ENCODE measurements around the gene SCN11A. TPM values are rescaled to one million over a fixed set of nuclear protein-coding genes. Genes with fewer than 3 reads are reported as not detected.

The SCN11A gene
- total and polyA plus RNA-seq, 2 donors (not counting 1 experiment from before 2014, with no cell fraction given), result 0.01 to 0.17 TPM

- no peak overlapping the region for H3K4me2 ChIP-seq (ENCODE audit: extremely low read depth, insufficient read depth, low read length)
- peaks cover 1% of the 10 kb centered on the region for H3K36me3 ChIP-seq (ENCODE audit: control insufficient read depth, insufficient read depth, low read length)
- no peak overlapping the region for H3K9ac ChIP-seq (ENCODE audit: insufficient read depth, low read length)
- no peaks in the 10 kb centered on the region for H3K4me1 ChIP-seq (ENCODE audit: control insufficient read depth, extremely low read depth, insufficient read depth, low read length)
- no peaks in the 10 kb centered on the region for H3K9me3 ChIP-seq (ENCODE audit: control insufficient read depth, insufficient read depth, low read depth, low read length)
- H4K20me1 ChIP-seq (ENCODE audit: control insufficient read depth, extremely low read depth, insufficient read depth, low read length), result no peaks in the 10 kb centered on the region
- no peak overlapping the region for H3K4me3 ChIP-seq (replicated peaks in 1 of 4; ENCODE audit: control extremely low read depth in 1 of 4, insufficient read depth in 1 of 4, low read depth in 3 of 4, low read length in 4 of 4)
- H3K27me3 ChIP-seq (ENCODE audit: control insufficient read depth, insufficient read depth, low read length), result no peaks in the 10 kb centered on the region
- TF ChIP-seq EZH2 (IDR thresholded peaks at IDR 0.05; ENCODE audit: low read length, missing control alignments) (no peak), CTCF (conservative IDR thresholded peaks at IDR 0.05 in 1 of 2, IDR thresholded peaks at IDR 0.05 in 1 of 2; ENCODE audit: low read depth in 1 of 2, low read length in 2 of 2) (no peak)
- H3K27ac ChIP-seq (ENCODE audit: insufficient read depth, low read length), result no peak overlapping the region
- DNase-seq (ENCODE audit: low read depth in 2 of 2), result no peak
- H3K79me2 ChIP-seq (ENCODE audit: control insufficient read depth, insufficient read depth, low read length), result no peaks in the 10 kb centered on the region
- H2AFZ ChIP-seq (ENCODE audit: low read length), result no peak overlapping the region
Measured at GRCh38 chr3:39080026-39080425, 28.3 kb upstream of the SCN11A start.

GRCh38 chr3:39079530-39079929 is 27.8 kb upstream of the SCN11A start:
- H3K4me3 ChIP-seq (replicated peaks in 1 of 4; ENCODE audit: control extremely low read depth in 1 of 4, insufficient read depth in 1 of 4, low read depth in 3 of 4, low read length in 4 of 4), result no peak overlapping the region
- no peaks in the 10 kb centered on the region for H3K27me3 ChIP-seq (ENCODE audit: control insufficient read depth, insufficient read depth, low read length)
- H2AFZ ChIP-seq (ENCODE audit: low read length), result no peak overlapping the region
- no peaks in the 10 kb centered on the region for H3K79me2 ChIP-seq (ENCODE audit: control insufficient read depth, insufficient read depth, low read length)
- TF ChIP-seq EZH2 (IDR thresholded peaks at IDR 0.05; ENCODE audit: low read length, missing control alignments) (no peak), CTCF (conservative IDR thresholded peaks at IDR 0.05 in 1 of 2, IDR thresholded peaks at IDR 0.05 in 1 of 2; ENCODE audit: low read depth in 1 of 2, low read length in 2 of 2) (no peak)
- H3K36me3 ChIP-seq (ENCODE audit: control insufficient read depth, insufficient read depth, low read length), result peaks cover 1% of the 10 kb centered on the region
- no peak for DNase-seq (ENCODE audit: low read depth in 2 of 2)
- H3K4me1 ChIP-seq (ENCODE audit: control insufficient read depth, extremely low read depth, insufficient read depth, low read length), result no peaks in the 10 kb centered on the region
- H3K9me3 ChIP-seq (ENCODE audit: control insufficient read depth, insufficient read depth, low read depth, low read length), result no peaks in the 10 kb centered on the region
- H4K20me1 ChIP-seq (ENCODE audit: control insufficient read depth, extremely low read depth, insufficient read depth, low read length), result no peaks in the 10 kb centered on the region
- no peak overlapping the region for H3K27ac ChIP-seq (ENCODE audit: insufficient read depth, low read length)
- no peak overlapping the region for H3K4me2 ChIP-seq (ENCODE audit: extremely low read depth, insufficient read depth, low read length)
- no peak overlapping the region for H3K9ac ChIP-seq (ENCODE audit: insufficient read depth, low read length)

- Histone ChIP-seq H3K27me3 (ENCODE audit: control insufficient read depth, insufficient read depth, low read length) (no peaks in the 10 kb centered on the region), H3K4me2 (ENCODE audit: extremely low read depth, insufficient read depth, low read length) (no peak overlapping the region), H3K36me3 (ENCODE audit: control insufficient read depth, insufficient read depth, low read length) (peaks cover 3% of the 10 kb centered on the region), H3K4me3 (replicated peaks in 1 of 4; ENCODE audit: control extremely low read depth in 1 of 4, insufficient read depth in 1 of 4, low read depth in 3 of 4, low read length in 4 of 4) (no peak overlapping the region), H3K79me2 (ENCODE audit: control insufficient read depth, insufficient read depth, low read length) (no peaks in the 10 kb centered on the region), H3K27ac (ENCODE audit: insufficient read depth, low read length) (no peak overlapping the region), H3K9me3 (ENCODE audit: control insufficient read depth, insufficient read depth, low read depth, low read length) (no peaks in the 10 kb centered on the region), H2AFZ (ENCODE audit: low read length) (no peak overlapping the region), H3K9ac (ENCODE audit: insufficient read depth, low read length) (no peak overlapping the region), H4K20me1 (ENCODE audit: control insufficient read depth, extremely low read depth, insufficient read depth, low read length) (no peaks in the 10 kb centered on the region), H3K4me1 (ENCODE audit: control insufficient read depth, extremely low read depth, insufficient read depth, low read length) (no peaks in the 10 kb centered on the region)
- TF ChIP-seq CTCF (conservative IDR thresholded peaks at IDR 0.05 in 1 of 2, IDR thresholded peaks at IDR 0.05 in 1 of 2; ENCODE audit: low read depth in 1 of 2, low read length in 2 of 2) (no peak), EZH2 (IDR thresholded peaks at IDR 0.05; ENCODE audit: low read length, missing control alignments) (no peak)
- DNase-seq (ENCODE audit: low read depth in 2 of 2), result no peak
Measured at GRCh38 chr3:39075910-39076309, 24.2 kb upstream of the SCN11A start.
